GM19468 (cell line): Measurements from ENCODE around the gene CAMTA2.

Experiments
- ATAC-seq: cut with Tn5 transposase; IDR thresholded peaks from one replicate; pipeline ENCODE4 v1.9.1; 2021; ENCODE audit warnings: mild to moderate bottlenecking, moderate library complexity, moderate number of reproducible peaks; ENCODE audit not compliant: unreplicated experiment; ENCODE audit errors: extremely low read depth

Gene CAMTA2

GRCh38 chr17:4949321-4950074, 38.0 kb downstream of the CAMTA2 start:
- ATAC-seq, result no peak

- ATAC-seq, result no peak
These were observed 38.5 kb downstream of the CAMTA2 start for GRCh38 chr17:4948931-4949320.

GRCh38 chr17:4948166-4948930, 39.1 kb downstream of the CAMTA2 start, which contains the start of gene PFN1:
Gene PFN1 (minus strand): TSS chr17:4948530. CDS start chr17:4948394, 136 bp downstream.
- no peak for ATAC-seq

- ATAC-seq, result no peak
These were observed 39.9 kb downstream of the CAMTA2 start for GRCh38 chr17:4947411-4948165.

- ATAC-seq, result no peak
These were observed 40.5 kb downstream of the CAMTA2 start for GRCh38 chr17:4947010-4947410.

GRCh38 chr17:4946312-4946976, 41.0 kb downstream of the CAMTA2 start:
- no peak for ATAC-seq

- ATAC-seq, result no peak
These were observed 41.6 kb downstream of the CAMTA2 start for GRCh38 chr17:4945944-4946280.

- ATAC-seq, result no peak
These were observed 42.1 kb downstream of the CAMTA2 start for GRCh38 chr17:4945176-4945943.

- no peak for ATAC-seq
These were observed 42.8 kb downstream of the CAMTA2 start for GRCh38 chr17:4944554-4945175.

- ATAC-seq, result no peak
These were observed 43.3 kb downstream of the CAMTA2 start for GRCh38 chr17:4944163-4944553.

GRCh38 chr17:4942760-4943508, 44.5 kb downstream of the CAMTA2 start:
- no peak for ATAC-seq

GRCh38 chr17:4941319-4941610, 46.2 kb downstream of the CAMTA2 start:
- ATAC-seq, result no peak

- ATAC-seq, result no peak
These were observed 46.7 kb downstream of the CAMTA2 start for GRCh38 chr17:4940555-4941318.

- ATAC-seq, result peak; percentile 75
These were observed 47.5 kb downstream of the CAMTA2 start, which contains the start of the genes RNF167 and SLC25A11 for GRCh38 chr17:4939796-4940554. Gene RNF167 (plus strand): TSS chr17:4940268. CDS start chr17:4940910, 642 bp downstream. Gene SLC25A11 (minus strand): TSS chr17:4940046. CDS start chr17:4939910, 136 bp downstream.

GRCh38 chr17:4939546-4939795, 48.0 kb downstream of the CAMTA2 start:
- no peak for ATAC-seq

- ATAC-seq, result no peak
These were observed 48.6 kb downstream of the CAMTA2 start for GRCh38 chr17:4938688-4939545.
